Neuronal stem cell (in vitro differentiated cells): Measurements from ENCODE around the gene AVP.
"Not testable (repeated sequence)": the region's sequence is repeated elsewhere in the genome, so short reads cannot be mapped to it uniquely, and the experiment has no call there.

Experiments used
- DNase-seq: peaks from one replicate; pipeline ENCODE4 v3.0.0-alpha.2; 2013; ENCODE audit warnings: low spot score
- H2AFZ ChIP-seq: one replicate; pipeline ENCODE4 v1.6.1; 2013; ENCODE audit warnings: mild to moderate bottlenecking, low read length, inconsistent platforms
- H2AK5ac ChIP-seq: 2 replicates; pipeline ENCODE4 v1.6.1; 2013; ENCODE audit warnings: low read depth, mild to moderate bottlenecking, inconsistent platforms, low read length, moderate library complexity, mixed read lengths
- H2BK120ac ChIP-seq: 2 replicates; pipeline ENCODE4 v1.6.1; 2013; ENCODE audit warnings: low read depth, mild to moderate bottlenecking, inconsistent platforms, low read length, moderate library complexity, mixed read lengths
- H2BK12ac ChIP-seq: one replicate; pipeline ENCODE4 v1.6.1; 2013; ENCODE audit warnings: low read length, inconsistent platforms
- H2BK15ac ChIP-seq: 2 replicates; pipeline ENCODE4 v1.6.1; 2013; ENCODE audit warnings: mild to moderate bottlenecking, low read length, inconsistent platforms, mixed read lengths
- H2BK5ac ChIP-seq: one replicate; pipeline ENCODE4 v1.6.1; 2013; ENCODE audit warnings: inconsistent platforms, mild to moderate bottlenecking, low read length, moderate library complexity
- H3K14ac ChIP-seq: one replicate; pipeline ENCODE4 v1.6.1; 2013; ENCODE audit warnings: low read length, inconsistent platforms
- H3K18ac ChIP-seq: 2 replicates; pipeline ENCODE4 v1.6.1; 2013; ENCODE audit warnings: low read length, inconsistent platforms
- H3K23ac ChIP-seq: 2 replicates; pipeline ENCODE4 v1.6.1; 2013; ENCODE audit warnings: low read depth, mild to moderate bottlenecking, mixed read lengths, low read length, inconsistent platforms; ENCODE audit not compliant: poor library complexity
- H3K27ac ChIP-seq: replicated peaks from 3 replicates; pipeline ENCODE4 v1.5.1; 2013; ENCODE audit warnings: low read length, inconsistent platforms
- H3K27me3 ChIP-seq, 3 experiments: 2 replicates each; pipeline ENCODE4 v1.6.1; 2013; ENCODE audit warnings: low read length in 3 of 3, mild to moderate bottlenecking in 2 of 3, inconsistent platforms in 1 of 3, low read depth in 1 of 3, mixed read lengths in 1 of 3, moderate library complexity in 1 of 3; ENCODE audit not compliant: control insufficient read depth in 3 of 3, insufficient read depth in 3 of 3
- H3K36me3 ChIP-seq, 2 donors: replicated peaks in 1 of 2; 2 replicates each; pipeline ENCODE4 v1.6.1; 2013; ENCODE audit warnings: low read length in 2 of 2; ENCODE audit not compliant: control insufficient read depth in 2 of 2, insufficient read depth in 2 of 2
- H3K4ac ChIP-seq: 2 replicates; pipeline ENCODE4 v1.6.1; 2013; ENCODE audit warnings: inconsistent platforms, mild to moderate bottlenecking, low read length, moderate library complexity
- H3K4me1 ChIP-seq, 2 donors: 1 replicate in 1 of 2; 2 replicates in 1 of 2; pipeline ENCODE4 v1.6.1; 2013; ENCODE audit warnings: low read length in 2 of 2, low read depth in 1 of 2; ENCODE audit not compliant: control insufficient read depth in 2 of 2, insufficient read depth in 1 of 2
- H3K4me2 ChIP-seq: one replicate; pipeline ENCODE4 v1.6.1; 2013; ENCODE audit warnings: mild to moderate bottlenecking, low read length, inconsistent platforms; ENCODE audit not compliant: insufficient read depth, poor library complexity, severe bottlenecking
- H3K4me3 ChIP-seq, 2 donors: 2 replicates each; pipeline ENCODE4 v1.5.1; 2013; ENCODE audit warnings: low read length in 2 of 2, mild to moderate bottlenecking in 2 of 2, inconsistent platforms in 1 of 2, moderate library complexity in 1 of 2
- H3K79me1 ChIP-seq: one replicate; pipeline ENCODE4 v1.6.1; 2013; ENCODE audit warnings: low read depth, mild to moderate bottlenecking, inconsistent platforms, low read length, moderate library complexity
- H3K9ac ChIP-seq: one replicate; pipeline ENCODE4 v1.6.1; 2013; ENCODE audit warnings: mild to moderate bottlenecking, low read depth, low read length, inconsistent platforms; ENCODE audit not compliant: poor library complexity
- H3K9me3 ChIP-seq, 2 donors: replicated peaks in 1 of 2; 2 replicates each; pipeline versions ENCODE3 to v1.6.1; 2013; ENCODE audit warnings: low read length in 2 of 2, mild to moderate bottlenecking in 2 of 2, inconsistent platforms in 1 of 2, low read depth in 1 of 2, mixed read lengths in 1 of 2, moderate library complexity in 1 of 2; ENCODE audit not compliant: control insufficient read depth in 2 of 2, insufficient read depth in 1 of 2
- H4K8ac ChIP-seq: one replicate; pipeline ENCODE4 v1.6.1; 2013; ENCODE audit warnings: low read depth, mild to moderate bottlenecking, inconsistent platforms, low read length, moderate library complexity
- H4K91ac ChIP-seq: one replicate; pipeline ENCODE4 v1.6.1; 2013; ENCODE audit warnings: low read length, low read depth, mild to moderate bottlenecking, inconsistent platforms; ENCODE audit not compliant: poor library complexity
- WGBS, 2 donors: extraction: QIAGEN DNeasy Blood & Tissue Kit; methylation state at CpG; one replicate each; pipeline ENCODE4 v1.1.7; 2013; ENCODE audit warnings: missing lambda C conversion rate in 2 of 2, mixed read lengths in 1 of 2; ENCODE audit not compliant: insufficient read length in 2 of 2, insufficient replicate concordance in 1 of 2; ENCODE audit errors: extremely low coverage in 2 of 2; 5-methylcytosine and 5-hydroxymethylcytosine counted together

The AVP gene

DNA sequence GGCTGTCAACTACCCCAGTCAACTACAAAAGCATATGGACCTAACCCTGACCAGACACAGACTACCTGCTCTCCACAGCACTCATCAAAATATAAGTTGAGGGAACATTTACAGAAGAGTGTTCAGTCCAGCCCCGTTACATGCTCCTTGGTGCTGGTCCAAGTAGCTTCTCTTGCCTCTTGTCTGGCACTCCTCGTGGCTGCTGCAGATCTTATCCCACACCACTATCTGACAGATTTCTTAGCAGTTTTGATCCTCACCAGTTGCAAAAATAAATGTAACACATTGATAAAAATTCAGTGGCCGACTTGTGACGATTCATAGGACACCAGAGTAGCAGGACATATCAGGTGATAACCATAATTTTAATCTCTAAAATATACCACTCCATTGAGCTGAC lies 44.6 kb upstream of the AVP start:
- Histone ChIP-seq H2BK5ac (no peak overlapping the region), H2AFZ (no peak overlapping the region), H3K23ac (no peak overlapping the region), H3K4ac (no peak overlapping the region), H2BK15ac (no peak overlapping the region), H3K79me1 (no peaks in the 10 kb centered on the region), H3K4me2 (no peak overlapping the region), H4K91ac (no peak overlapping the region), H2AK5ac (no peak overlapping the region), H3K4me3 (no peak overlapping the region), H2BK120ac (no peak overlapping the region), H3K4me1 (no peaks in the 10 kb centered on the region), H4K8ac (no peak overlapping the region), H3K18ac (no peak overlapping the region), H3K27ac (no peak overlapping the region), H3K27me3 (no peaks in the 10 kb centered on the region), H2BK12ac (no peak overlapping the region), H3K9ac (no peak overlapping the region), H3K36me3 (no peaks in the 10 kb centered on the region), H3K9me3 (peaks cover 0 to 4% of the 10 kb centered on the region in 2 donors), H3K14ac (no peak overlapping the region)
- WGBS, 2 donors, result no CpG with 5 or more reads among the region's 4 CpGs
- DNase-seq, result no peak

DNA sequence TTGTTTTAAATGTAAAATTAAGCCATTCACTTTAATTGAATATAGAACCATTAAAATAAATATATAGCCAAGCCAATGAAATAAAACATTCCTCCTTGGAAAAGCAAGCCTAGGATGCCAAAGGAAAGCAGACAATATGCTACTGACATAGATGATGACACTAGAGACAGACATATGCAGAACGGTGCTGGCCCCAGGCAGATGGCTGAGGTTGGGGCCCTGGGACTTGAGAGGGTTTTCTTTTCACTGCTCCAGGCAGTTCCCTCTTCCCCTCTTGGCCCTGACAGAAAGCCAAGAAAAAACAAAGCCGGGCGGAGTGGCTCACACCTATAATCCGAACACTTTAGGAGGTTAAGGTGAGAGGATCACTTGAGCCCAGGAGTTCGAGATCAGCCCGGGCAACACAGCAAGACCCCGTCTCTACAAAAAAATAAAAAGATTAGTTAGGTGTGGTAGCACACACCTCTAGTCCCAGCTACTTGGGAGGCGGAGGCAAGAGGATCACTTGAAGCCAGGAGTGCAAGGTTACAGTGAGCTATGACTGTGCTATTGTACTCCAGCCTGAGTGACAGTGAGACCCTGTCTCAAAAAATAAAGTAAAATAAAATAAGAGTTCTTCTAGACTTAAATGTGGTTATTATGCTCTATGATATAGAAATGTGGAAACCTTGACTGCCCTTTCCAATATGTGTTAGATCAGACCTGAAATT lies 43.9 kb upstream of the AVP start:
- Histone ChIP-seq H3K79me1 (no peaks in the 10 kb centered on the region), H3K4me2 (no peak overlapping the region), H3K4me1 (no peaks in the 10 kb centered on the region), H3K23ac (no peak overlapping the region), H2BK15ac (no peak overlapping the region), H2AFZ (no peak overlapping the region), H3K27ac (no peak overlapping the region), H3K9ac (no peak overlapping the region), H4K8ac (no peak overlapping the region), H4K91ac (no peak overlapping the region), H3K36me3 (no peaks in the 10 kb centered on the region), H2AK5ac (no peak overlapping the region), H3K18ac (no peak overlapping the region), H3K14ac (no peak overlapping the region), H3K4ac (no peak overlapping the region), H2BK12ac (no peak overlapping the region), H3K27me3 (no peaks in the 10 kb centered on the region), H2BK120ac (no peak overlapping the region), H3K9me3 (peaks cover 4 to 10% of the 10 kb centered on the region in 2 donors), H3K4me3 (no peak overlapping the region), H2BK5ac (peak overlapping the region; percentile 66)
- no peak for DNase-seq
- WGBS, 2 donors, result no CpG with 5 or more reads among the region's 8 CpGs

DNA sequence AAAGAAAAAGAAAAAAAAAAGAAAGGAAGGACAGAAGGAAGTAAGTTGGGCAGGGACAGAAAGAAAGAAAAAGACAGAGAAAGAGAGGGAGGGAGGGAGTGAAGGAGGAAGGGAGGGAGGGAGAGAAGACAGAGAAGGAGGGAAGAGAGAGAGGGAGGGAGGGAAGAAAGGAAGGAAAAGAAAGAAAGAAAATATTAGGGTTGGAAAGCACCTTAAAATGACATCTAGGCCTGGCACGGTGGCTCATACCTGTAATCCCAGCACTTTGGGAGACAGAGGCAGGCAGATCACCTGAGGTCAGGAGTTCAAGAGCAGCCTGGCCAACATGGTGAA lies 42.0 kb upstream of the AVP start:
- peaks cover 14 to 26% of the 10 kb centered on the region in 2 donors for H3K9me3 ChIP-seq
- DNase-seq, result no peak
- no peak overlapping the region for H2AFZ ChIP-seq
- no peak overlapping the region for H3K4ac ChIP-seq
- no peak overlapping the region for H2BK15ac ChIP-seq
- H4K8ac ChIP-seq, result no peak overlapping the region
- no peak overlapping the region for H3K23ac ChIP-seq
- H3K4me3 ChIP-seq, result no peak overlapping the region
- no peak overlapping the region for H3K27ac ChIP-seq
- peaks cover 13 to 17% of the 10 kb centered on the region in 2 donors for H3K36me3 ChIP-seq
- H2BK5ac ChIP-seq, result no peak overlapping the region
- no peak overlapping the region for H3K9ac ChIP-seq
- H3K4me2 ChIP-seq, result no peak overlapping the region
- H3K14ac ChIP-seq, result no peak overlapping the region
- H3K27me3 ChIP-seq, result no peaks in the 10 kb centered on the region
- no peak overlapping the region for H4K91ac ChIP-seq
- H3K18ac ChIP-seq, result no peak overlapping the region
- H3K79me1 ChIP-seq, result no peaks in the 10 kb centered on the region
- H2BK12ac ChIP-seq, result no peak overlapping the region
- no peak overlapping the region for H2BK120ac ChIP-seq
- H2AK5ac ChIP-seq, result no peak overlapping the region
- H3K4me1 ChIP-seq, result no peaks in the 10 kb centered on the region
- no CpG with 5 or more reads among the region's 1 CpG for WGBS, 2 donors

DNA sequence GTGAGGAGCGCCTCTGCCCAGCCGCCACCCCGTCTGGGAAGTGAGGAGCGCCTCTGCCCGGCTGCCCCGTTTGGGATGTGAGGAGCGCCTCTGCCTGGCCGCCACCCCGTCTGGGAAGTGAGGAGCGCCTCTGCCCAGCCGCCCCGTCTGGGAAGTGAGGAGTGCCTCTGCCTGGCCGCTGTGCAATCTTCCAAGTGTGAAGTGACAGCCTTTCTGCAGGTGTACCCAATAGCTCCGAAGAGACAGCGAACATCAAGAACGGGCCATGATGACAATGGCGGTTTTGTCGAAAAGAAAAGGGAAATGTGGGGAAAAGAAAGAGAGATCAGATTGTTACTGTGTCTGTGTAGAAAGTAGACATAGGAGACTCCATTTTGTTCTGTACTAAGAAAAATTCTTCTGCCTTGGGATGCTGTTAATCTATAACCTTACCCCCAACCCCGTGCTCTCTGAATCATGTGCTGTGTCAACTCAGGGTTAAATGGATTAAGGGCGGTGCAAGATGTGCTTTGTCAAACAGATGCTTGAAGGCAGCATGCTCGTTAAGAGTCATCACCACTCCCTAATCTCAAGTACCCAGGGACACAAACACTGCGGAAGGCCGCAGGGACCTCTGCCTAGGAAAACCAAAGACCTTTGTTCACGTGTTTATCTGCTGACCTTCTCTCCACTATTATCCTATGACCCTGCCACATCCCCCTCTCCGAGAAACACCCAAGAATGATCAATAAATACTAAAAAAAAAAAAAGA lies 41.4 kb upstream of the AVP start:
- H3K23ac ChIP-seq, H2AK5ac ChIP-seq, H2BK12ac ChIP-seq, H3K27ac ChIP-seq, H3K4me2 ChIP-seq, H2BK120ac ChIP-seq, H3K14ac ChIP-seq, DNase-seq, H3K4me3 ChIP-seq, H4K8ac ChIP-seq, H2BK15ac ChIP-seq, H3K79me1 ChIP-seq, H3K27me3 ChIP-seq, H2AFZ ChIP-seq, H3K4me1 ChIP-seq, H2BK5ac ChIP-seq, H3K4ac ChIP-seq, H3K9ac ChIP-seq, H3K18ac ChIP-seq, H4K91ac ChIP-seq: not testable (repeated sequence)
- peaks cover 14 to 26% of the 10 kb centered on the region in 2 donors for H3K9me3 ChIP-seq
- peaks cover 16 to 22% of the 10 kb centered on the region in 2 donors for H3K36me3 ChIP-seq
- WGBS, 2 donors, result no CpG with 5 or more reads among the region's 25 CpGs
